GM12878 (cell line): ENCODE measurements around the gene DSTYK. TPM values are rescaled to one million over a fixed set of nuclear protein-coding genes. Genes with fewer than 3 reads are reported as not detected.

Experiments
- ATAC-seq: fragments of 200-7000 bp; cut with Tn5 transposase; 3 replicates; pipeline ENCODE4 v1.9.1; 2020; ENCODE audit warnings: mild to moderate bottlenecking, moderate library complexity
- BruUV-seq: library from RNA; stranded (reverse); fragments of 400-500 nt; replicated peaks from 2 replicates; lab custom pipeline; 2021; lab: Mats Ljungman, UMichigan
- CTCF ChIA-PET: fragments of 300-600 bp; sonication (Branson Sonifier 250); formaldehyde crosslinking; extraction: SDS; loops from one replicate; lab custom pipeline; 2021; ENCODE audit warnings: inconsistent platforms; lab: Yijun Ruan, JAX
- POLR2A ChIA-PET: fragments of 350-600 bp; formaldehyde crosslinking; extraction: SDS; loops from one replicate; lab custom pipeline; 2021; ENCODE audit warnings: inconsistent platforms; lab: Charles Lee
- RAD21 ChIA-PET: fragments of 300-600 bp; sonication (Branson Sonifier 250); formaldehyde crosslinking; loops from one replicate; lab custom pipeline; 2023; ENCODE audit warnings: antibody characterized with exemption; ENCODE audit not compliant: unreplicated experiment; lab: Charles Lee
- SMC1A ChIA-PET: fragments of 300-600 bp; sonication (Branson Sonifier 250); formaldehyde crosslinking; loops from one replicate; lab custom pipeline; 2023; ENCODE audit not compliant: unreplicated experiment, uncharacterized antibody; lab: Charles Lee
- DNase-seq: peaks from one replicate; pipeline ENCODE4 v3.0.0-alpha.2; 2011; ENCODE audit warnings: low read depth, low spot score
- FAIRE-seq: peaks from 3 replicates; lab custom pipeline; 2011; peaks lifted over from hg19 to GRCh38; lab: Jason Lieb, UNC
- H2AFZ ChIP-seq: 2 replicates; pipeline ENCODE4 v1.6.0; 2011; ENCODE audit warnings: low read depth, low read length, control low read depth; ENCODE audit not compliant: control insufficient read depth
- H3K27ac ChIP-seq: 2 replicates; pipeline ENCODE4 v1.5.1; 2011; ENCODE audit warnings: control low read depth; ENCODE audit not compliant: control insufficient read depth, insufficient read depth
- H3K27me3 ChIP-seq, 2 experiments: replicated peaks in 1 of 2; 2 replicates each; pipeline versions ENCODE4 v1.6.0 to v1.6.1; 2011; ENCODE audit warnings: low read length in 1 of 2; ENCODE audit not compliant: control insufficient read depth in 2 of 2, insufficient read depth in 2 of 2
- H3K36me3 ChIP-seq, 2 experiments: 2 replicates each; pipeline ENCODE4 v1.5.1; 2011; ENCODE audit warnings: low read length in 1 of 2; ENCODE audit not compliant: control insufficient read depth in 2 of 2, insufficient read depth in 2 of 2
- H3K4me1 ChIP-seq: 2 replicates; pipeline ENCODE4 v1.6.1; 2011; ENCODE audit warnings: mild to moderate bottlenecking, low read length, moderate library complexity, mixed read lengths; ENCODE audit not compliant: control insufficient read depth, insufficient read depth
- H3K4me2 ChIP-seq: 2 replicates; pipeline ENCODE4 v1.6.0; 2011; ENCODE audit warnings: control low read depth; ENCODE audit not compliant: control insufficient read depth, insufficient read depth
- H3K4me3 ChIP-seq: fragments of 200-600 bp; sonication (generic); 2 replicates; pipeline ENCODE4 v1.5.1; 2016
- H3K79me2 ChIP-seq: 2 replicates; pipeline ENCODE4 v1.6.0; 2011; ENCODE audit warnings: low read length; ENCODE audit not compliant: control insufficient read depth, insufficient read depth
- H3K9ac ChIP-seq: 2 replicates; pipeline ENCODE4 v1.8.0; 2011; ENCODE audit warnings: low read length, control low read depth, mixed read lengths; ENCODE audit not compliant: control insufficient read depth, insufficient read depth
- H3K9me3 ChIP-seq: replicated peaks from 3 replicates; pipeline ENCODE4 v1.5.1; 2011; ENCODE audit warnings: mild to moderate bottlenecking, low read length; ENCODE audit not compliant: control insufficient read depth, insufficient read depth
- H4K20me1 ChIP-seq: 2 replicates; pipeline ENCODE4 v1.6.0; 2011; ENCODE audit not compliant: control insufficient read depth, insufficient read depth
- BHLHE40 ChIP-seq, 2 experiments: fragments of 450-650 bp in 1 of 2; IDR thresholded peaks; 2 replicates each; pipeline ENCODE4 v1.6.1; 2011 to 2017; ENCODE audit warnings: low read depth in 2 of 2, borderline replicate concordance in 1 of 2, improper control_type of control experiment in 1 of 2, low read length in 1 of 2, mild to moderate bottlenecking in 1 of 2
- CHD4 ChIP-seq: fragments of 200-600 bp; sonication (generic); IDR thresholded peaks from 2 replicates; pipeline ENCODE4 v1.6.1; 2016; ENCODE audit warnings: mild to moderate bottlenecking
- EP300 ChIP-seq, 2 experiments: fragments of 150-350 bp in 1 of 2; IDR thresholded peaks; 2 replicates each; pipeline ENCODE4 v1.6.1; 2011 to 2012; ENCODE audit warnings: low read depth in 2 of 2, low read length in 2 of 2, borderline replicate concordance in 1 of 2, improper control_type of control experiment in 1 of 2, inconsistent platforms in 1 of 2; ENCODE audit not compliant: control insufficient read depth in 1 of 2
- HDAC6 ChIP-seq: fragments of 200-600 bp; sonication (generic); IDR thresholded peaks from one replicate; pipeline ENCODE4 v1.8.0; 2017; ENCODE audit warnings: antibody characterized with exemption; ENCODE audit not compliant: unreplicated experiment
- KDM1A ChIP-seq: fragments of 200-600 bp; sonication (generic); IDR thresholded peaks from 2 replicates; pipeline ENCODE4 v1.6.1; 2016; ENCODE audit warnings: borderline replicate concordance
- SIN3A ChIP-seq: IDR thresholded peaks from 2 replicates; pipeline ENCODE4 v1.6.1; 2012; ENCODE audit warnings: low read depth, low read length, improper control_type of control experiment
- TARDBP ChIP-seq: IDR thresholded peaks from 2 replicates; pipeline ENCODE4 v1.6.1; 2016; ENCODE audit warnings: borderline replicate concordance
- ZNF24 ChIP-seq: fragments of 450-650 bp; IDR thresholded peaks from 2 replicates; pipeline ENCODE4 v1.6.1; 2017; ENCODE audit warnings: antibody characterized with exemption, mild to moderate bottlenecking
- WGBS: methylation state at CpG from one replicate; pipeline ENCODE4 v1.1.6; 2016; ENCODE audit warnings: low lambda C conversion rate; ENCODE audit not compliant: insufficient replicate concordance, insufficient coverage; ENCODE audit errors: missing lambda C conversion rate; 5-methylcytosine and 5-hydroxymethylcytosine counted together
- in situ Hi-C: fragments of 300-500 bp; cut with MboI; formaldehyde crosslinking; loops from 9 replicates; pipeline ENCODE4 v1.14.3; 2018; ENCODE audit warnings: mixed read lengths
- intact Hi-C: fragments of 100-400 bp; cut with micrococcal nuclease; formaldehyde crosslinking; loops from one replicate; pipeline ENCODE4 v1.14.2; 2022; ENCODE audit not compliant: unreplicated experiment
- polyA plus RNA-seq, 11 experiments: library from polyadenylated mRNA; depleted of rRNA in 4 of 11; unstranded in 6 of 11; stranded (reverse) in 5 of 11; fragments of >200 nt; fragmentation: Nextera tagmentation in 4 of 11; fragmentation: Illumina TruSeq in 1 of 11; extraction: Ambion mirVana in 4 of 11; extraction: Trizol in 1 of 11; gene quantifications; 1 replicate in 1 of 11; 2 replicates in 10 of 11; pipeline versions ENCODE4 v1.2.1 to v1.2.3, GENCODE V29; 2011 to 2016; ENCODE audit warnings: inconsistent platforms in 2 of 11, missing spikeins in 2 of 11, low read depth in 1 of 11
- total RNA-seq, 4 experiments: library from RNA; depleted of rRNA in 3 of 4; stranded (reverse); fragments of >200 nt in 3 of 4; fragmentation: Illumina TruSeq in 1 of 4; extraction: Trizol in 1 of 4; gene quantifications; 2 replicates each; pipeline versions ENCODE4 v1.2.1 to v1.2.3, GENCODE V29; 2013 to 2021
- TF ChIP-seq, protein P1 (sequence below): IDR thresholded peaks from 2 replicates; pipeline ENCODE4 v1.6.1; 2012; ENCODE audit warnings: low read depth, low read length, improper control_type of control experiment
- TF ChIP-seq, protein P2 (sequence below): IDR thresholded peaks from 2 replicates; pipeline ENCODE4 v1.6.1; 2011; ENCODE audit warnings: mild to moderate bottlenecking, low read depth, low read length, moderate library complexity; ENCODE audit not compliant: insufficient replicate concordance
- TF ChIP-seq, protein P3 (sequence below), 3 experiments: IDR thresholded peaks in 2 of 3; conservative IDR thresholded peaks in 1 of 3; 2 replicates each; pipeline ENCODE4 v1.5.1; 2011; ENCODE audit warnings: low read depth in 3 of 3, low read length in 3 of 3, mild to moderate bottlenecking in 3 of 3, control low read depth in 2 of 3, moderate library complexity in 2 of 3, inconsistent platforms in 1 of 3, mixed read lengths in 1 of 3; ENCODE audit not compliant: control insufficient read depth in 2 of 3, insufficient read depth in 1 of 3; ENCODE audit errors: extremely low read depth in 1 of 3
- TF ChIP-seq, protein P4 (sequence below): IDR thresholded peaks from 2 replicates; pipeline ENCODE4 v1.6.1; 2012; ENCODE audit warnings: mild to moderate bottlenecking, low read depth, low read length
- TF ChIP-seq, protein P5 (sequence below): fragments of 450-650 bp; IDR thresholded peaks from 2 replicates; pipeline ENCODE4 v1.6.1; 2017; ENCODE audit warnings: mild to moderate bottlenecking

DSTYK gene
- total and polyA plus RNA-seq, 10 of the 15 experiments (the other 5 are each of a cell fraction or from before 2014, with no cell fraction given), result 2.7 to 5.5 (median 3.6) TPM

DNA sequence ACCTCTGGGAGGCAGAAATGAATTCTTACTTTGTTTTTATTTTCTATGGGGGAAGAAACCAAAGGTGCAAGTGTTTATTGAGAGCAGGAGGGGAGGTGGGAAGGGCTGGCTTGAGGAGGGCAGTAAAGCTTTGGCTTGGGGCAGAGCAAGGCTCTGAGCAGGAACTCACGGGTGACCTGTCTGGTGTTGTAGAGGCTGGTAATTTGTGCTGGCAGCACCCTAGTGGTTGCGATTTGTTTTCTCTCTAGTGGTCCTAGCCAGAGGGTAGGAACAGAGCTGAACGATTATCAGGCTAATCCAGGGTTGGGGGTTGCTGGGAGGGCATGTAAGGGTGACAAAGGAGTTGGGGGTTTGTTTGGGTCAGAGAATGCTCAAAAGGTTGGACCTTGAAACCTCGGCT, 32.9 kb upstream of the DSTYK start:
- H3K4me2 ChIP-seq, result no peak overlapping the region
- WGBS, result 31% methylated on average over 4 of the region's 4 CpGs
- ChIA-PET CTCF (interaction anchor here (1.2 to 22.4 kb wide), 6 partner anchors 12 to 183 kb away, joined by 3 to 836 read pairs (median 6); partner anchors contain the start of gene TMCC2), SMC1A (interaction anchor here (0.9 to 11.7 kb wide), 4 partner anchors 9 to 168 kb away, joined by 3 to 154 read pairs (median 56); partner anchors contain the start of gene TMCC2), RAD21 (interaction anchor here (1.2 to 24.5 kb wide), 3 partner anchors 8 to 80 kb away, joined by 3 to 728 read pairs (median 728); partner anchors contain the start of gene TMCC2), POLR2A (interaction anchor here (1.8 kb wide), 2 partner anchors 10 to 12 kb away, joined by 5 to 10 read pairs; no protein-coding TSS in a partner anchor)
- in situ Hi-C loops (no loop called here), intact Hi-C loops (no loop called here)
- H3K79me2 ChIP-seq, result no peaks in the 10 kb centered on the region
- TF ChIP-seq HDAC6 (no peak), SIN3A (no peak), CHD4 (no peak), BHLHE40 (IDR thresholded peaks at IDR 0.05; ENCODE audit: borderline replicate concordance in 1 of 2, low read depth in 2 of 2, low read length in 1 of 2) (no peak), TARDBP (no peak), EP300 (IDR thresholded peaks at IDR 0.05; ENCODE audit: borderline replicate concordance in 1 of 2, control insufficient read depth in 1 of 2, low read depth in 2 of 2, low read length in 2 of 2) (no peak), KDM1A (no peak), ZNF24 (no peak)
- TF ChIP-seq, protein P1, sequence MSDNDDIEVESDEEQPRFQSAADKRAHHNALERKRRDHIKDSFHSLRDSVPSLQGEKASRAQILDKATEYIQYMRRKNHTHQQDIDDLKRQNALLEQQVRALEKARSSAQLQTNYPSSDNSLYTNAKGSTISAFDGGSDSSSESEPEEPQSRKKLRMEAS, result no peak
- TF ChIP-seq, protein P2, sequence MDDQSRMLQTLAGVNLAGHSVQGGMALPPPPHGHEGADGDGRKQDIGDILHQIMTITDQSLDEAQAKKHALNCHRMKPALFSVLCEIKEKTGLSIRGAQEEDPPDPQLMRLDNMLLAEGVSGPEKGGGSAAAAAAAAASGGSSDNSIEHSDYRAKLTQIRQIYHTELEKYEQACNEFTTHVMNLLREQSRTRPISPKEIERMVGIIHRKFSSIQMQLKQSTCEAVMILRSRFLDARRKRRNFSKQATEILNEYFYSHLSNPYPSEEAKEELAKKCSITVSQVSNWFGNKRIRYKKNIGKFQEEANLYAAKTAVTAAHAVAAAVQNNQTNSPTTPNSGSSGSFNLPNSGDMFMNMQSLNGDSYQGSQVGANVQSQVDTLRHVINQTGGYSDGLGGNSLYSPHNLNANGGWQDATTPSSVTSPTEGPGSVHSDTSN, result no peak
- TF ChIP-seq, protein P3, sequence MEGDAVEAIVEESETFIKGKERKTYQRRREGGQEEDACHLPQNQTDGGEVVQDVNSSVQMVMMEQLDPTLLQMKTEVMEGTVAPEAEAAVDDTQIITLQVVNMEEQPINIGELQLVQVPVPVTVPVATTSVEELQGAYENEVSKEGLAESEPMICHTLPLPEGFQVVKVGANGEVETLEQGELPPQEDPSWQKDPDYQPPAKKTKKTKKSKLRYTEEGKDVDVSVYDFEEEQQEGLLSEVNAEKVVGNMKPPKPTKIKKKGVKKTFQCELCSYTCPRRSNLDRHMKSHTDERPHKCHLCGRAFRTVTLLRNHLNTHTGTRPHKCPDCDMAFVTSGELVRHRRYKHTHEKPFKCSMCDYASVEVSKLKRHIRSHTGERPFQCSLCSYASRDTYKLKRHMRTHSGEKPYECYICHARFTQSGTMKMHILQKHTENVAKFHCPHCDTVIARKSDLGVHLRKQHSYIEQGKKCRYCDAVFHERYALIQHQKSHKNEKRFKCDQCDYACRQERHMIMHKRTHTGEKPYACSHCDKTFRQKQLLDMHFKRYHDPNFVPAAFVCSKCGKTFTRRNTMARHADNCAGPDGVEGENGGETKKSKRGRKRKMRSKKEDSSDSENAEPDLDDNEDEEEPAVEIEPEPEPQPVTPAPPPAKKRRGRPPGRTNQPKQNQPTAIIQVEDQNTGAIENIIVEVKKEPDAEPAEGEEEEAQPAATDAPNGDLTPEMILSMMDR (IDR thresholded peaks at IDR 0.05 in 2 of 3, conservative IDR thresholded peaks at IDR 0.05 in 1 of 3; ENCODE audit: control insufficient read depth in 2 of 3, extremely low read depth in 1 of 3, insufficient read depth in 1 of 3, low read depth in 3 of 3, low read length in 3 of 3), result no peak
- TF ChIP-seq, protein P4, sequence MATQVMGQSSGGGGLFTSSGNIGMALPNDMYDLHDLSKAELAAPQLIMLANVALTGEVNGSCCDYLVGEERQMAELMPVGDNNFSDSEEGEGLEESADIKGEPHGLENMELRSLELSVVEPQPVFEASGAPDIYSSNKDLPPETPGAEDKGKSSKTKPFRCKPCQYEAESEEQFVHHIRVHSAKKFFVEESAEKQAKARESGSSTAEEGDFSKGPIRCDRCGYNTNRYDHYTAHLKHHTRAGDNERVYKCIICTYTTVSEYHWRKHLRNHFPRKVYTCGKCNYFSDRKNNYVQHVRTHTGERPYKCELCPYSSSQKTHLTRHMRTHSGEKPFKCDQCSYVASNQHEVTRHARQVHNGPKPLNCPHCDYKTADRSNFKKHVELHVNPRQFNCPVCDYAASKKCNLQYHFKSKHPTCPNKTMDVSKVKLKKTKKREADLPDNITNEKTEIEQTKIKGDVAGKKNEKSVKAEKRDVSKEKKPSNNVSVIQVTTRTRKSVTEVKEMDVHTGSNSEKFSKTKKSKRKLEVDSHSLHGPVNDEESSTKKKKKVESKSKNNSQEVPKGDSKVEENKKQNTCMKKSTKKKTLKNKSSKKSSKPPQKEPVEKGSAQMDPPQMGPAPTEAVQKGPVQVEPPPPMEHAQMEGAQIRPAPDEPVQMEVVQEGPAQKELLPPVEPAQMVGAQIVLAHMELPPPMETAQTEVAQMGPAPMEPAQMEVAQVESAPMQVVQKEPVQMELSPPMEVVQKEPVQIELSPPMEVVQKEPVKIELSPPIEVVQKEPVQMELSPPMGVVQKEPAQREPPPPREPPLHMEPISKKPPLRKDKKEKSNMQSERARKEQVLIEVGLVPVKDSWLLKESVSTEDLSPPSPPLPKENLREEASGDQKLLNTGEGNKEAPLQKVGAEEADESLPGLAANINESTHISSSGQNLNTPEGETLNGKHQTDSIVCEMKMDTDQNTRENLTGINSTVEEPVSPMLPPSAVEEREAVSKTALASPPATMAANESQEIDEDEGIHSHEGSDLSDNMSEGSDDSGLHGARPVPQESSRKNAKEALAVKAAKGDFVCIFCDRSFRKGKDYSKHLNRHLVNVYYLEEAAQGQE, result no peak
- TF ChIP-seq, protein P5, sequence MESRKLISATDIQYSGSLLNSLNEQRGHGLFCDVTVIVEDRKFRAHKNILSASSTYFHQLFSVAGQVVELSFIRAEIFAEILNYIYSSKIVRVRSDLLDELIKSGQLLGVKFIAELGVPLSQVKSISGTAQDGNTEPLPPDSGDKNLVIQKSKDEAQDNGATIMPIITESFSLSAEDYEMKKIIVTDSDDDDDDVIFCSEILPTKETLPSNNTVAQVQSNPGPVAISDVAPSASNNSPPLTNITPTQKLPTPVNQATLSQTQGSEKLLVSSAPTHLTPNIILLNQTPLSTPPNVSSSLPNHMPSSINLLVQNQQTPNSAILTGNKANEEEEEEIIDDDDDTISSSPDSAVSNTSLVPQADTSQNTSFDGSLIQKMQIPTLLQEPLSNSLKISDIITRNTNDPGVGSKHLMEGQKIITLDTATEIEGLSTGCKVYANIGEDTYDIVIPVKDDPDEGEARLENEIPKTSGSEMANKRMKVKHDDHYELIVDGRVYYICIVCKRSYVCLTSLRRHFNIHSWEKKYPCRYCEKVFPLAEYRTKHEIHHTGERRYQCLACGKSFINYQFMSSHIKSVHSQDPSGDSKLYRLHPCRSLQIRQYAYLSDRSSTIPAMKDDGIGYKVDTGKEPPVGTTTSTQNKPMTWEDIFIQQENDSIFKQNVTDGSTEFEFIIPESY, result no peak
- no TSS peak for BruUV-seq
- H3K27ac ChIP-seq, result no peak overlapping the region
- H3K9ac ChIP-seq, result no peak overlapping the region
- no peaks in the 10 kb centered on the region for H3K4me1 ChIP-seq
- no peak for DNase-seq
- no peak for FAIRE-seq
- no peak overlapping the region for H2AFZ ChIP-seq
- no peaks in the 10 kb centered on the region for H3K9me3 ChIP-seq
- no peaks in the 10 kb centered on the region; a peak in 3 of 4 replicates for H3K27me3 ChIP-seq
- no peaks in the 10 kb centered on the region for H3K36me3 ChIP-seq
- peak; percentile 58 for ATAC-seq
- H4K20me1 ChIP-seq, result no peaks in the 10 kb centered on the region
- H3K4me3 ChIP-seq, result no peak overlapping the region
